Activated T-helper 1 cell treated with Interleukin-2 at 50 U/mL for 16 hours (primary cell): ENCODE results near the gene ZFP92.
"Not testable (repeated sequence)": the region's sequence is repeated elsewhere in the genome, so short reads cannot be mapped to it uniquely, and the experiment has no call there.

Experiments used
- DNase-seq: peaks from one replicate; pipeline ENCODE4 v3.0.0-alpha.2; 2020; ENCODE audit warnings: low read depth

ZFP92 gene, protein sequence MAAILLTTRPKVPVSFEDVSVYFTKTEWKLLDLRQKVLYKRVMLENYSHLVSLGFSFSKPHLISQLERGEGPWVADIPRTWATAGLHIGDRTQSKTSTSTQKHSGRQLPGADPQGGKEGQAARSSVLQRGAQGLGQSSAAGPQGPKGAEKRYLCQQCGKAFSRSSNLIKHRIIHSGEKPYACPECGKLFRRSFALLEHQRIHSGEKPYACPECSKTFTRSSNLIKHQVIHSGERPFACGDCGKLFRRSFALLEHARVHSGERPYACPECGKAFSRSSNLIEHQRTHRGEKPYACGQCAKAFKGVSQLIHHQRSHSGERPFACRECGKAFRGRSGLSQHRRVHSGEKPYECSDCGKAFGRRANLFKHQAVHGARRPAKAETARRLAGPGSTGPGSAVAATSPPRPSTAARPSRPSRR

DNA sequence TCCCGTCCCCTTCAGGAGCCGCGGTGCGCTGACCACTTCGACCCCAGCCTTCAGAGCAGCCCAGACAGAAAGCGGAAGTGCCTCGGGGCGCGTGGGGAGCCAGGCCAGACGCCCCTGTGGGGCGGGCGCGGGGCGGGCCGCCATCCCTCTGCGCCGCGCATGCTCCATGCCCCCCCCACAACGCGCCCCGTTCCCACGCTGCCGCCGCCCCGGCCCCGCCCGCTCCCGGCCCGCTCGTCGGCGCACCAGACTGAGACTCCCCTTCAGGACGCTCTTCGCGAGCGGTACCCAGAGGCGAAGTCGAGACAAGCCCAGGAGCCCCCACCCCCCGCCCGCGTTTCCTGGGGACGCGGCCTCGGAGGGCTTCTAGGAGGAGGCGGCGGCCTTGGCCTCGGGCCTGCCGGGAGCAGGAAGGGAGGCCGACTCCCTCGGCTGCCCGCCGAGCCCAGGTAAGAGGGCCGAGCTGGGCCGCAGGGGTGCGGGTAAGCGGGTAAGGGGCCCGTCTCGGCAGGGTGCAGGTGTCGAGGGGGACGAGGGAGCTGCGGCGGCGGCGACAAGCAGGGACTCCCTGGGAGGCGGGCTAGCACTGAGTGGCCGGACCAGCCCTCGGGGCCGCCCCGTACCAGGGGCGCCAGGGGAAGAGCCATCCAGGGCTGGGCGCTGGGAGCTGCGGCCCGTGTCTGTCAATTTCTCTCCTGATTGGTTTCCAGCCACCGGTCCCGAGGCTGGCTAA is at the start of gene ZFP92:
Gene ZFP92, plus strand, starts transcription at position 218 of the 733 bp plus-strand sequence. CDS start 6,851 bp downstream, outside the sequence.
- peak; percentile 24 for DNase-seq

DNA sequence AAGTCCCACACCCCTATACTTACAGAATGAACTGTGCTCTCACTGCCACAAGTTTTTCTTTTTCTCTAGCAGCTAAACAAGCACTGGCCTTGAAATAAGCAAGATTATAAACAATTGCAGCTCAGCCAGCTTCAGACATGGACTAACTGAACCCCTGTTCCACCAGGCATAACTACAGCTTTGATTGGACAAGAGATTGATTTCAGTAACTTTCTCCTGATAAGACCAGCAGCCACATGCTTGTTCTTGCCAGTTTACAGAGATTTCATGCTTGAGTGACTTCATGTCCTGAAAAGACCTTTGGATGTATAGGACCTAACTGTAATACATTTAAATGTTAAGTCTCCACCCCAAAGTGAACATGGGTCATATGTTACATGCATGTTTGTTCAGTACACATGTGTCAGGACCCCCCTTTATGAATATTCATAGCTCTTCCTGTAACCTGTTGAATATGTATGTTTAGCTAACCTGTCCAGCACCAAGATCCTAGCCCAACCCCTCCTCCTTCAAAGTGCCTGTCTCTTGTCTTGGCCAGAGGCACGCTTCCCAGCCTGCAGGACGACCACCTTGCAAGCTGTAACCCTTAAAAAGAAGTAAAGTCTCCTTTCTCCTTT is 49.4 kb upstream of the ZFP92 start:
- no peak for DNase-seq

DNA sequence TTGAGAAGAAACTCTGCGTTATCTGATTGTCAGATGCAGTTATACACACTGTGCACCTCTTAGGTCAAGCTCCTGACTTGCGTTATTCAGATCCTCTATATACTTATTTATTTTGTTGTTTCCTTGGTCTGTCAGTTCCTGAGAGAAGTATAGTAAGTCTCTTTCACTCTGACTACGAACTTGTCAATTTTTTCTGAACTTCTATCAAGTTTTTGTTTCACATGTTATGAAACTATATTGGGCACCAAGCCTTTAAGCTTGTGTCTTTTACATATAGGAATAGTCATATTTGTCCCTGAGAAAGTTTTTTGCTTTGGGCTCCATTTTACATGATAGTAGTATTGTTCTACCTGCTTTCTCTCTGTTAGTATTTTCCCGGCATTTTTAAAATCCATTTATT is 45.6 kb upstream of the ZFP92 start:
- no peak for DNase-seq

DNA sequence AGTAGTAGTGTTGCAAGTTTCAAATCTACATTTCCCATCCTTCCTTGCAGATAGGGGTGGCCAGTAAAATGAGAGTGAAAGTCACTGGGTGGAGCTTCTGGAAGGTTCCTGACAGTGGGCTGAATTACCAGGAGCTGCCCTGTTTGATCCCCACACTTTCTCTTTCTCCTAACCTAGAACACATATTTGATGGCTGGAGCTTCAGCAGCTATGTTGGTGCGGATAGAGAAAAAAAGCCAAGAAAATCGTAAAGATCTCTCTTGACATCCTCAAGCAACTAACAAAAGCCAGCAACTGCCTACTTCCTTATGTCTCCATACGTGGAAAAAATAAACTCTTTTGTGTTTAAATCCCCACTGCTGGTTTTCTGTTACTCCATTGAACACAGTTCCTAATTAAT is 45.2 kb upstream of the ZFP92 start:
- DNase-seq, result no peak

DNA sequence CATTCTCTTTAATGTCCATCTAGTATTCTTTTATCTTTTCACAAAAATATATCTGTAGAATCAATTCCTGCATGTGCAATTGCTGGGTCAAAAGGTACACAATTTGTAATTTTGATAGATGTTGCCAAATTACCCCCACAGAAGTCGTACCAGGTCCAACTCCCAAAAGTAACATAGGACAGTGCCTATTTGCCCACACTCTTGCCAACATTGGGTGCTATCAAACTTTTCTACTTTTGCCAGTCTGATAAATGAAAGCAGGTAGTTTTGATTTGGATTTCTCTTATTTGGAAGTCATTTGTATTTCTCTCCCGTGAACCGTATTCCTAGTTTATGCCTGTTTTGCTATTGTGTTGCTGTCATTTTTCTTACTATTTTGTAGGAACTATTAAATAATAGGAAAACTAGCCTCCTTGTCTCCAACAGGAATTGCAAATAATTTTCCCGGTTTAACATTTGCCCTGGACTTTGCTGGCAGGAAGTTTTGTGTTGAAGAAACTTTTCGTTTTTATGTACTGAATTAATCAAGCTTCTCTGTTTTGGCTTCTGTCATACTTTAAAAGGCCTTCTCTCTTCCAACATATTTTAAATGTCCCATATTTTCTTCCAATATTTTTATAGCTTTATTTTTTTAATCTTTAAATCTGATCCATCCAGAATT is 44.3 kb upstream of the ZFP92 start:
- no peak for DNase-seq

DNA sequence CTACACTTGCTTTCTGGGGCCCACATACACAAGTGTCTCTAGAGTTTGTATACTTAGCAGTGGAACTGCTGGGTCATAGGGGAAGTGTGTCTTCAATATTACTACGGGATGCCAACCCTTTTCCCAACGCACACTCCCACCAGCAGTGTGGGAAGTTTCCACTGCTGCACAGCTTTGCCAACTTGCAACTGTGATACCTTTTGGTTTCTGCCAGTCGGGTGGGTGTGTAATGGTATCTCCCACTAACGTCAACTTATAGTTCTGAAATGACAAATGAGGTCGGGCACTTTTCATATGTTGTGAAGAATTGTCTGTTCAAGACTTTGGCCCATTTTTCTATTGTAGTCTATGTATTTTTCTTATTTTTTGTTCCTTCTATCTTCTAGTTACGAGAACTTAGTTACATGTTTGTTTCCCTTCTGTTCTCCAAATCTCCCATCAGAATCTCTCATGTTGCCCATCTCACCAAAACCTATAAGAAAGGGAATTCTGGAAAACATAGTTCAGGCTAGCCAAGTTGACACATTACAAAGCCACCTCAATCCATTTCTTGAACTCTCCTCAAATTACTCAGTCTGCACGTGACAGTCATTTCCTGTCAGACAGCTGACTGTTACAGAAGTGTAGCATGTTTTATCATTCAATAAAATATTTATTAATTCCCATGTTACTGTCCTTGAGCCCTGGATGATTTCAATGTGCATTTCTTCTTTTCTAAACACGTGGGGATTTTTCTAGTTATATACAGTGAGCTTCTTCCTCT is 40.8 kb upstream of the ZFP92 start:
- DNase-seq, result no peak

DNA sequence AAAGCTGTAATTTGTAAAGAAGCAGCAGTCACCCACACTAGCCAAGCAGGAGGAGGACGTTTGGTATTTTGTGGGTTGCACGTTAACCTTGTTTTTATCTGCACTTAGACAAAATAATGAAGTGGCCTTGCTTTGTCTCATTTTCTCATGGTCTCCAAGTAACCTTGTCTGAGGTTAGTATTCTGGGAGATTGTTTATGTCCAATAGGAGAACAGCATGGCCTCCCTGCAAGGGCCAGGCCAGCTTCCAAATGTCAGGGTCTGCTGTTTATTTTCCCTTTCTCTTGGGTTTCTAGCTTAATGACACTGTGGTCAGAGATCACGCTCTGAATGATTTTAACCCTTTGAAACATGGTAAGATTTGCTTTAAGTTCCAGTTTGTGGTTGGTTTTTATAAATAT is 40.0 kb upstream of the ZFP92 start:
- no peak for DNase-seq

DNA sequence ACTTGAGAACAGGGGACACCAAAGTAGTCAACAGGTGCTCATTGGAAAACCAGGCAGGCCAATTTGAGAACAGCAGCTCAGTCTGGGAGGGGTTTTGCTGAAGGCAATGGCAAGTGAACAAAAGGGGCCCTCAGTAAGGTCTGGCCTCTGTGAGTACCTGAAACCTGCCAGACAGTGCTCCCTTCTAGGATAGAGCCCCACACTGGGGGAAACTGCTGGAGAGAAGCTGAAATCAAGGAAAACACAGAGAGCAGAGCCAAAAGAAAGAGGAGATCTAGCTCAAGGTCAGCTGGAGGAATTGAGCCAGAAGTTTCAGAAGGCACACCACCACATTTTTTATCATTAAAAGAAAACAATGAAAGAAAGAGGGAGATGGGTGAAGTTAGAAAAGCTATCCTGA is 38.3 kb upstream of the ZFP92 start:
- no peak for DNase-seq

DNA sequence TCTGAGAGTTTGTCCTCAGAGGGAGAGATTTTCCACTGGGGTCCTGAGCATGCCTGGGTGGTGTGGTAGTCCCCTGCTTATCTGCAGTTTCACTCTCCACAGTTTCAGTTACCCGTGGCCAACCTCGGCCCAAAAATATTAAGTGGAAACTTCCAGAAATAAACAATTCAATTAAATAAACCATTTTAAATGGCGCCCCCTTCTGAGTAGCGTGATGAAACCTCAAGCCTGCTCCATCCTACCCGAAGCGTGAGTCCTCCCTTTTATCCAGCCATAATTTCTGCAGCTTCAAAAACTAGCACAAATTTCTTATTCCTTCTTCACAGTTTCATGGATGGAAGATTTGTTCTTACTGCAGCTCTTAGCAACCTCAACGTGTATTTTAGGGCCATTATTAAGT is 36.8 kb upstream of the ZFP92 start:
- DNase-seq, result no peak

DNA sequence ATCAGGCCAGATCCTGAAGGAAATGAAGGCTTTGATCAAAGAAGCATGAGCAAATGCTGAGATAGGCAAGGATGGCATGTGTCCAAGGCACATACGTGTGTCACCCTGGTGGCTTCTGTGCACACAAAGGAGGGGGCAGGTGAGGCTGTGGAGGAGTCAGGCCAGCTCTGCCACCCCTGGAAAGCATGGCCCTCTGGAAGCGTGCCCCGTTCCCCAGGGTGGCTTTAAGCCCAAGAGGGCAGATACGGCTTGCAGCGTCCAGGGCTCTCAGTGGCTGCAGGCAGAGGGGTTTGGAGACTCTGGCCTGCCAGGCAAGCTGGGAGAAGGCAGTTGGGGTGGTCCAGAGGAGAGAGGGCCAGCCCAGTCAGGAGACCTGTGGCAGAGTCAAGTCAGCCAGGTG is 35.7 kb upstream of the ZFP92 start:
- DNase-seq, result no peak

DNA sequence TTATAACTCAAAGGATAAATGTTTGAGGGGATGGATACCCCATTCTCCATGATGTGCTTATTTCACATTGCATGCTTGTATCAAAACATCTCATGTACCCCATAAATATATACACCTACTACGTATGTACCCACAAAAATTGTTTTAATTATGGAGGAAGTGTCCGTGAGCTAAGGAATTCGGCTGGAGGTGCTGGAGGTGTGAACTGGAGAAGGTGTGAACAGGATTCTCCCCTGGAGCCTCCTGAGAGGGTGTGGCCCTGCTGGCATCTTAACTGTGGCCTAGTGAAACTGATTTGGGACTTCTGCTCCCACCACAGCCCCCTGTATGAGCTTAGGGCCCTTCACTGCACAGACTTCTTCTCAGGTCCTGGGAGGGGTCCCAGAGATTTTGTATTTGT is 33.5 kb upstream of the ZFP92 start:
- DNase-seq, result no peak

DNA sequence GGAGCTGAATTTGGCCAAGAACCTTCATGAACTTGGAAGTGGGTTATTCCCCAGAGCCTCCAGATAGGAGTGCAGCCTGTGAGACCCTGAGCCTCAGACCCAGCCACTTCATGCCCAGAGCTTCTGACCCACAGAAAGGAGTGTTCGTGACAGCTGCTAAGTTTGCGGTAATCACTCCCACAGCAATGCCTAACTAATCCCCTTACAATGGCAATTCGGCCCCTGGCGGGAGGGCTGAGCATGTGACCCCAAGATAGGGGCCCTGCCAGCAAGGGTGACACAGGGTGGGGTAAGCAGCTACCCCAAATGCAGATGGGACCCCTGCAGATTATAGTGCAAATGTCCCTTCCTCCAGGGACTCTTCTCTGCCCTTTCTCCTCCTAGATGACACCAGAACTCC is 32.7 kb upstream of the ZFP92 start:
- DNase-seq, result no peak

DNA sequence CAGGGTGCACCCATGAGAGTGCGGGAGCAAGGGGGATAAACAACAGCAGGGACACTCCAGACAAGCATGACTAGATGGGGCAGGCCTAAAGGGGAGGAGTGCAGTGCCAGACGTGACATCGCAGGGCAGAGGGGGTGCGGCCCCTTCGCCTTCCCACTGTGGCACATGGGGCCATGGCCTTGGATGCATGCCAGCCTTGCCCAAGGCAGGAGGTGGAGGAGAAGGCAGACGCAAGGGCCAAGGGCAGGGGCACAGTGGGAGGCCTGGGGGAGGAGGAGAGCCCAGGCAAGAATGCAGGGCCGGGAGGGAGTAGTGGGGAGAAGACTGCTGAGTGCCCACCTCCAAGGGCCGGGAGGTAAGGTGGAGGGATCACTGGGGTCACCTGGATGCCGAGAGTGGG is 31.8 kb upstream of the ZFP92 start:
- DNase-seq, result no peak

DNA sequence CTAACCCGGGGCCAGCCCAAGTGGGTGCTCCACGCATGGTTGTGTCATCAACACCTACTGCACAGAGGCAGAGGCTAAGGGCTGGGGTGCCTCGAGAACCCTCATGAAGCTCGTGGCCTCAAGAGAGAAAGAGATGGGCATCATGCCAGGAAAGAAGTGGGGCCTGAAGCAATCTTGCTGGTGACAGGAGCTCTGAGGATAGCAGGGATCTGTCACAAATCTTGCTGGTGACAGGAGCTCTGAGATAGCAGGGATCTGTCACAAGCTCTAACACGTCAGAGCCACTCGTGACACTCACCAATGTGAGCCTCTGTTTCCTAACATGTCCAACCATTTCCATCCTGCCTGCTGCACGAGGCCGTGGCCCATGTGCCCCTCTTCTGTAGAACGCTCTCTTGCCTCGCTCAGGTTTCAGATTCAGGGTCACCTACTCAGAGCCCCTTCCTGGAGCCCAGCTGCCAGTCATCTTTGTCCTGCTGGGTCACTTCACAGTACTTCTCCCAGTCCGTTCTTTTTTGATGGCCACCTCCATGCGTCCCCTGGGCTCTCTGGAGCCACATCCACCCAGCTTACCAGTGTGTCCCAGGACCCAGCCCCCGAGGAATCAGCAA is 31.2 kb upstream of the ZFP92 start:
- DNase-seq, result no peak

DNA sequence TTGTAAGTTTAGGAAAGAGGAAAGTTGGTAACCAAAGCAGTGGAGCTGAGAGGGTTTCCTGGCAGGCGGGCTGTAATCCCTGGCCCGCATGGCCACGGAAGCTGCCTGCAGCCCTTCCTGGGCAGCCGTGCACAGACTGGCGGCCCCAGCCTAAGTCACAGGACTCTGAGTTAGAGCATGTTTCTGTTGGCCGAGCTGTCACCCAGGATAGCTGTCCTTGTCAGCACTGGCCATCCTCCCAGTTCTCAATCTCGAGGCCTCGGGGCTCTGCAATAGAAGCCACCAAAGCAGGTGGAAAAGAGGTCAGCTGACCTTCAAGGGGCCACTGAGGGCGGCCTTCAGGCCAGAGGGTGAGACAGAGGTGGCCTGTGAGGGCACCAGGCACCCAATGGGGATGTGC is 30.6 kb upstream of the ZFP92 start:
- no peak for DNase-seq

DNA sequence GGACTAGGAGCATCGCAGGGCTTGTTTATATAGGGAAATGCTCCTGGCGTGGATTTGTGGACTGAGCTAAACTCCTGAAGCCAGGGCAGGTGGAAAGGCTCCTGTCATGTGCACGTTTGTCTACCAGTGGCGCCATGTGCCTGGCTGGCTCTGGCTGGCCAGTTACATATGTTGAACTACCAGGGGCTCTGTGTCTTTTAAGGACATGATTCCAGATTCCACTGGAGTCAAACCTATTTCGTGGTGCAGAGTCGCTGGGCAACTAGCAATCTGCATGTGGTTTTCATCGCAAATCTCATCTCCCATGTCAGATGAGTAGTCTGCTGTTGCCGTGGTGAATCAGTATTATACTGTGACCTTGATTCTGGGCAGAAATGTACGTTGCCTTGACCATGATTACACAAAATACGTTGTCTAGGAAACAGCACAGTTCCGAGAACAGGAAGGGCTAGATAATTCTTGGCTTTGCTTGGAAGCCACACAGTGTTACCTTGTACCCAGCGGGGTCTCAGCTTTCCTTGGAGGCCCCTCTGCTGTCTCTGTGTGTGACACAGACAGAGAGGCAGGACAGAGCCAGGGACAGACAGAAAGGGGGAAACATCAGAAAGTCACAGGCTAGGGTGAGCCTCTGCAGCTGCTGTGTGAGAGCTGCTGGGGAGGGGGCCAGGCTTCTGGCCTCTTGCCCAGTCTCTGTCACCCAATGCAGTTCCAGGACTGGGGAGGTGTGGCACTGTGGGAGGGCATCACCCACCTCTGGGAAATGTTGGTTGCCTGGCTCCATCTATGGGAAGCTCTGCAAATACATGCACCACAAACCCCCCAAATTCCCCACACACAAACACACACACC is 29.4 kb upstream of the ZFP92 start:
- no peak for DNase-seq

DNA sequence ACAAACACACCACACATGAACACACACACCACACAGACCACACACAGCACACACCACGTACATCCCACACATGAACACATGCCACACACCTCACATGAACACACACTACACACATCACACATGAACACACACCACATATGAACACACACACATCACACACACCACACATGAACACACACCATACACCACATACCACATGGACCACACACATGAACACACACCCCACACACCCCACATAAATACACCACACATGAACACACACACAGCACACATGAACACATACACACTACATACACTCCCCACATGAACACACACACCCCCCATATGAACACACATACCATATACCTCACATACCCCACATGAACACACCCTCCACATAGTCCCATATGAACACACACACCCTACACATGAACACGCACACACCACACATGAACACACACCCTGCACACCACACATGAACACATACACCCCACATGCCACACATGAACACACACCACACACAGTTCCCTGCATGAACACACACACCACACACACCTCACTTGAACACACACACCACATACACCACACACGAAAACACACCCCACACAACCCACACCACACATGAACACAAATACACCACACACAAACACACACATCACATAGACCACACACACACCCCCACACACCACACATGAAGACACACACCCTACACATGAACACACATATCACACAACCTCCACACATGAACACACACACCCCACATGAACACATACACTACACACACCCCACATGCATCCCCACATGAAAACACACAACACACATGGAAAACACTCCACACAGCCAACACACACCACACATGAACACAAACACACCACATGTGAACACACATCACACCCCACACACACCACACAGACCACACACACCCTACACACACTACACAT is 28.4 kb upstream of the ZFP92 start:
- no peak for DNase-seq

DNA sequence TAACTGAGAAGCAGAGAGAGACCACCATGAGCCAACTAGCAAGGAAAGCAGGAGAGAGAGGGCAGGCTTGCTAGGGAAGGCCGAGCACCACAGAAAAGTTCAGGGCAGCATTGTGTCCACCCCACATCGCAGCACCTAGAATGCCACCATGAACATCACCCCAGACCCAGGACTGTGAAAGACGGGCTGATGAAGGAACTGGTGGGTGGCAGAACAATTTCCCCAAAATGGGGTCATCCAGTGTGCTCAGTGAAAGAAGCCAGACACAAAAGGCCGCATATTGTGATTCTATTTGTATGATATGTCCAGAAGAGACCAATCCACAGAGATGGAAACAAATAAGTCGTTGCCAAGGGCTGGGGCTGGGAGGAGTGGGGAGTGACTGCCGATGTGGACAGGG is 26.9 kb upstream of the ZFP92 start:
- DNase-seq, result no peak

DNA sequence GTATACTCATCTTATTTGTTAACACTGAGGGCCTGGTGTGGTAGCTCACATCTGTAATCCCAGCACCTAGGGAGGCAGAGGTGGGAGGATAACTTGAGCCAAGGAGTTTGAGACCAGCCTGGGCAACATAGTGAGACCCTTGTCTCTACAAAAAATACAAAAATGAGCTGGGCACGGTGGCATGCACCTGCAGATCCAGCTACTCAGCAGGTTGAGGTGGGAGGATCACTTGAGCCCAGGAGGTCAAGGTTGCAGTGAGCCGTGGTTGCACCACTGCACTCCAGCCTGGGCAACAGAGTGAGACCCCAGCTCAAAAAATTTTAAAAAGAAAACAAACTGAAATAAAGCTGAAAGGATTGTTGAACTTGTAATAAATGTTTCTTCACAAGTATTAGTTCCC is 26.3 kb upstream of the ZFP92 start:
- not testable (repeated sequence) for DNase-seq
